Kidney (tissue), 14 donors: ENCODE results near the gene FBXO9. TPM values are rescaled to one million over a fixed set of nuclear protein-coding genes. Genes with fewer than 3 reads are reported as not detected.

Experiments
- DNase-seq, 5 donors: peaks; one replicate each; pipeline ENCODE4 v3.0.0-alpha.2; 2013 to 2020
- FAIRE-seq: peaks from 2 replicates; lab custom pipeline; 2012; peaks lifted over from hg19 to GRCh38; lab: Jason Lieb, UNC
- H3K27ac ChIP-seq, 2 donors: one replicate each; pipeline ENCODE4 v1.7.0; 2013; ENCODE audit warnings: low read depth in 2 of 2, low read length in 2 of 2, inconsistent platforms in 1 of 2
- H3K27me3 ChIP-seq: one replicate; pipeline ENCODE4 v1.7.1; 2013; ENCODE audit warnings: low read length, inconsistent platforms; ENCODE audit not compliant: control insufficient read depth, insufficient read depth
- H3K36me3 ChIP-seq, 3 donors: one replicate each; pipeline versions ENCODE4 v1.7.0 to v1.7.1; 2013; ENCODE audit warnings: low read length in 3 of 3, control low read depth in 1 of 3, inconsistent platforms in 1 of 3; ENCODE audit not compliant: insufficient read depth in 3 of 3, control insufficient read depth in 2 of 3
- H3K4me1 ChIP-seq, 3 donors: one replicate each; pipeline versions ENCODE4 v1.7.0 to v1.7.1; 2013; ENCODE audit warnings: low read length in 3 of 3, inconsistent platforms in 1 of 3, low read depth in 1 of 3; ENCODE audit not compliant: control insufficient read depth in 2 of 3, insufficient read depth in 2 of 3
- H3K4me3 ChIP-seq, 3 donors: one replicate each; pipeline versions ENCODE4 v1.7.0 to v1.8.1; 2013; ENCODE audit warnings: low read length in 3 of 3, control low read depth in 1 of 3, inconsistent platforms in 1 of 3
- H3K9ac ChIP-seq, 3 donors: one replicate each; pipeline versions ENCODE4 v1.7.0 to v1.7.1; 2013; ENCODE audit warnings: low read length in 3 of 3, control low read depth in 1 of 3, inconsistent platforms in 1 of 3
- H3K9me3 ChIP-seq, 3 donors: one replicate each; pipeline versions ENCODE4 v1.7.0 to v1.7.1; 2013; ENCODE audit warnings: low read length in 3 of 3, control low read depth in 1 of 3, inconsistent platforms in 1 of 3; ENCODE audit not compliant: control insufficient read depth in 2 of 3, insufficient read depth in 1 of 3
- intact Hi-C: fragments of 100-400 bp; cut with DNase I; formaldehyde crosslinking; loops from one replicate; pipeline ENCODE4 v1.11.1; 2022
- polyA plus RNA-seq: library from polyadenylated mRNA; stranded (reverse); fragments of 350-450 nt; fragmentation: Illumina TruSeq; extraction: RNeasy Lipid Tissue Mini Kit (QIAGEN cat#74804); gene quantifications from one replicate; pipeline ENCODE4 v1.2.3, GENCODE V29; 2014; ENCODE audit warnings: low read depth, low replicate concordance; ENCODE audit not compliant: insufficient read depth
- total RNA-seq: library from RNA; stranded (reverse); fragmentation: NEBNext Ultra II Directional; extraction: Animal tissue kit (Norgen Biotek cat#: 25700); gene quantifications from one replicate; pipeline ENCODE4 v1.2.1, GENCODE V29; 2021
- TF ChIP-seq, protein P1 (sequence below): IDR thresholded peaks from 3 replicates; pipeline ENCODE4 v1.5.1; 2012; ENCODE audit warnings: mild to moderate bottlenecking, moderate library complexity, borderline replicate concordance; ENCODE audit not compliant: insufficient read depth; ENCODE audit errors: extremely low read depth
- donor health status: control.
- donor health status: control.
- donor health status: control.
- donor health status: control.
- donor health status: control.
- donor health status: DM: yes; HTN: yes; CAD: no.
- donor health status: Normal renal cell carcinoma (clear cell type).

The FBXO9 gene
- total and polyA plus RNA-seq, 2 donors from 2014 or later, result 45.2 to 94.7 TPM

DNA sequence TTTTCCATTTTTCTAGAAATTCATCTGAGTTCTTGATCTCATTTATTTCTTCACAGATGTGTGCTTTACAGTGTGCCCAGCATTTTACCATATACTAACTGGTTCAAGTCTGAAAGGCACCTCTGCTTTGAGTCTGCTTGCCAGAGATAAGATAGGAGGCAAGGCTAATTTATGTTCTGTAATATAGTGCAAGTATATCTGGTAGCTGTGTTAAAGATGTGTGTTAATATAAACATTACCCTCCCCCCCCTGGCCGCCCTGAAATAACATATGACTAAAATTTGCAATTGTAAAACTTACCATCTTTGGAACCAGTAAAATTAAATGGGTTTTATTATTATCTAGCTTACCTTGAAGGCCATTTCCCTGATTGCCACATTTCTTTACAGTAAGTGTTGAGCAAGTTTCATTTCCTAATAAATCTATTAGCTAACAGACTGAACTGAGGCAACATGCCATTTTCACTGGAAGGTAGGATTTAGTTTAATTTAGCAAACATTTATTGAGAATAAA lies 2.7 kb downstream of the FBXO9 start:
- TF ChIP-seq, protein P1, sequence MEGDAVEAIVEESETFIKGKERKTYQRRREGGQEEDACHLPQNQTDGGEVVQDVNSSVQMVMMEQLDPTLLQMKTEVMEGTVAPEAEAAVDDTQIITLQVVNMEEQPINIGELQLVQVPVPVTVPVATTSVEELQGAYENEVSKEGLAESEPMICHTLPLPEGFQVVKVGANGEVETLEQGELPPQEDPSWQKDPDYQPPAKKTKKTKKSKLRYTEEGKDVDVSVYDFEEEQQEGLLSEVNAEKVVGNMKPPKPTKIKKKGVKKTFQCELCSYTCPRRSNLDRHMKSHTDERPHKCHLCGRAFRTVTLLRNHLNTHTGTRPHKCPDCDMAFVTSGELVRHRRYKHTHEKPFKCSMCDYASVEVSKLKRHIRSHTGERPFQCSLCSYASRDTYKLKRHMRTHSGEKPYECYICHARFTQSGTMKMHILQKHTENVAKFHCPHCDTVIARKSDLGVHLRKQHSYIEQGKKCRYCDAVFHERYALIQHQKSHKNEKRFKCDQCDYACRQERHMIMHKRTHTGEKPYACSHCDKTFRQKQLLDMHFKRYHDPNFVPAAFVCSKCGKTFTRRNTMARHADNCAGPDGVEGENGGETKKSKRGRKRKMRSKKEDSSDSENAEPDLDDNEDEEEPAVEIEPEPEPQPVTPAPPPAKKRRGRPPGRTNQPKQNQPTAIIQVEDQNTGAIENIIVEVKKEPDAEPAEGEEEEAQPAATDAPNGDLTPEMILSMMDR, result no peak
- H3K27ac ChIP-seq, result no peak overlapping the region
- H3K4me1 ChIP-seq, result peaks cover 0 to 7% (median 4%) of the 10 kb centered on the region in 3 donors

DNA sequence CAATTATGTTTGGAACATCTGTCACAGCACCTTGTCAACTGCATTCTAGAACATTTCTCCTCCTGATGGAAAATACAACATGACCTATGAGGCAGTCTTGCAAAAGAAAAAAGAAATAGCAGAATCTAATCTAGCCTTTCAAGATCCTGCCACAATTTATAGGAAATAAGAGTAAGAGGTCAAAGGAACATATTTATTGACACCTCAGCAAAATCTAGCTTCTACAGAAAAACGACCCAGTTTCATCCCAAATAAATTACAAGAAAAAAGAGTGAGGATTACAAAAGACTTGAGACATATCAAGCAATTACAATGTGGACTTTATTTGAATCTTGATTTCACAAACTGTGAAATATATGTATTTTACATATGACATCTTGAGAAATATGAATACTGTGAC lies 4.2 kb downstream of the FBXO9 start:
- peaks cover 0 to 7% (median 4%) of the 10 kb centered on the region in 3 donors for H3K4me1 ChIP-seq
- H3K27ac ChIP-seq, result no peak overlapping the region
- H3K36me3 ChIP-seq, result peaks cover 3 to 18% (median 4%) of the 10 kb centered on the region in 3 donors
- no peak overlapping the region for H3K9ac ChIP-seq
- no peak overlapping the region for H3K4me3 ChIP-seq
- TF ChIP-seq, protein P1, result no peak
- H3K27me3 ChIP-seq, result no peaks in the 10 kb centered on the region
- DNase-seq (no peak), FAIRE-seq (no peak)
- no peaks in the 10 kb centered on the region for H3K9me3 ChIP-seq
- intact Hi-C loops, result no loop called here

More for the DNA sequence above, 2.7 kb downstream of the FBXO9 start:
- no peak for FAIRE-seq
- intact Hi-C loops, result no loop called here
- no peak overlapping the region for H3K9ac ChIP-seq
- H3K9me3 ChIP-seq, result no peaks in the 10 kb centered on the region
- no peaks in the 10 kb centered on the region for H3K27me3 ChIP-seq
- no peak overlapping the region for H3K4me3 ChIP-seq
- H3K36me3 ChIP-seq, result peaks cover 0 to 9% (median 2%) of the 10 kb centered on the region in 3 donors
- no peak for DNase-seq

- Histone ChIP-seq H3K4me3 (no peak overlapping the region), H3K9me3 (no peaks in the 10 kb centered on the region), H3K27me3 (no peaks in the 10 kb centered on the region), H3K4me1 (peaks cover 0 to 7% (median 4%) of the 10 kb centered on the region in 3 donors), H3K27ac (no peak overlapping the region), H3K36me3 (peaks cover 6 to 22% (median 6%) of the 10 kb centered on the region in 3 donors), H3K9ac (no peak overlapping the region)
- DNase-seq (no peak), FAIRE-seq (no peak)
- TF ChIP-seq, protein P1, result no peak
- intact Hi-C loops, result no loop called here
These were observed 5.6 kb downstream of the FBXO9 start for GRCh38 chr6:53070806-53071205.

- TF ChIP-seq, protein P1, result no peak
- no peak overlapping the region for H3K27ac ChIP-seq
- FAIRE-seq (no peak), DNase-seq (no peak)
- H3K9me3 ChIP-seq, result no peaks in the 10 kb centered on the region
- H3K4me3 ChIP-seq, result no peak overlapping the region
- peaks cover 6 to 40% (median 9%) of the 10 kb centered on the region in 3 donors for H3K36me3 ChIP-seq
- intact Hi-C loops, result no loop called here
- no peaks in the 10 kb centered on the region for H3K27me3 ChIP-seq
- no peak overlapping the region for H3K9ac ChIP-seq
- no peaks in the 10 kb centered on the region for H3K4me1 ChIP-seq
These were observed 9.1 kb downstream of the FBXO9 start for GRCh38 chr6:53074347-53074746.
